Thymus (tissue), 11 donors: Measurements from ENCODE around the gene PRR13. TPM values are rescaled to one million over a fixed set of nuclear protein-coding genes. Genes with fewer than 3 reads are reported as not detected.
A peak's percentile ranks its signal among the peaks of the same experiment; 100 is the strongest.

Experiments
- DNase-seq, 9 donors: peaks; one replicate each; pipeline ENCODE4 v3.0.0-alpha.2; 2013; ENCODE audit warnings: low spot score in 9 of 9, low read depth in 6 of 9, missing footprints in 1 of 9
- H3K27ac ChIP-seq, 2 donors: one replicate each; pipeline ENCODE4 v1.5.1; 2013; ENCODE audit warnings: control low read depth in 1 of 2, low read depth in 1 of 2, low read length in 1 of 2, mild to moderate bottlenecking in 1 of 2, moderate library complexity in 1 of 2
- H3K27me3 ChIP-seq, 2 donors: one replicate each; pipeline ENCODE4 v1.5.1; 2013; ENCODE audit warnings: low read length in 1 of 2; ENCODE audit not compliant: control insufficient read depth in 2 of 2, insufficient read depth in 1 of 2
- H3K36me3 ChIP-seq, 2 donors: one replicate each; pipeline ENCODE4 v1.5.1; 2013; ENCODE audit warnings: low read length in 1 of 2, mild to moderate bottlenecking in 1 of 2, moderate library complexity in 1 of 2; ENCODE audit not compliant: control insufficient read depth in 2 of 2, insufficient read depth in 2 of 2
- H3K4me1 ChIP-seq, 2 donors: one replicate each; pipeline ENCODE4 v1.5.1; 2013; ENCODE audit warnings: low read length in 2 of 2; ENCODE audit not compliant: control insufficient read depth in 2 of 2, insufficient read depth in 2 of 2
- H3K4me3 ChIP-seq, 2 donors: one replicate each; pipeline ENCODE4 v1.5.1; 2013; ENCODE audit warnings: low read length in 2 of 2, control low read depth in 1 of 2, mild to moderate bottlenecking in 1 of 2
- H3K9me3 ChIP-seq, 2 donors: one replicate each; pipeline ENCODE4 v1.5.1; 2013; ENCODE audit warnings: low read length in 1 of 2, mild to moderate bottlenecking in 1 of 2; ENCODE audit not compliant: control insufficient read depth in 2 of 2, insufficient read depth in 1 of 2
- WGBS: extraction: QIAGEN DNeasy Blood & Tissue Kit; methylation state at CpG from one replicate; pipeline ENCODE4 v1.1.7; 2013; 5-methylcytosine and 5-hydroxymethylcytosine counted together
- polyA plus RNA-seq: library from polyadenylated mRNA; stranded (reverse); fragments of 200-250 nt; gene quantifications from one replicate; pipeline ENCODE4 v1.2.3, GENCODE V29; 2013
- total RNA-seq: library from RNA; stranded (reverse); fragments of 120-200 nt; gene quantifications from one replicate; pipeline ENCODE4 v1.2.4, GENCODE V29; 2013
- donor health status: healthy.

The PRR13 gene
- total and polyA plus RNA-seq, 2 donors = 65.8 to 222 TPM

GRCh38 chr12:53492830-53493609 lies 51.5 kb downstream of the PRR13 start:
- Histone ChIP-seq H3K27ac (peak overlapping the region; percentile 67 to 82), H3K36me3 (peaks cover under 1 to 1% of the 10 kb centered on the region in 2 donors), H3K4me3 (peak overlapping the region; percentile 65 to 67), H3K4me1 (peaks cover 14 to 31% of the 10 kb centered on the region in 2 donors), H3K27me3 (no peaks in the 10 kb centered on the region), H3K9me3 (no peaks in the 10 kb centered on the region)
- DNase-seq = peak; percentile 67 to 89 (median 80)
- WGBS = 1% methylated on average over 52 of the region's 52 CpGs

- Histone ChIP-seq H3K36me3 (no peaks in the 10 kb centered on the region), H3K4me1 (peaks cover 15 to 39% of the 10 kb centered on the region in 2 donors), H3K27me3 (no peaks in the 10 kb centered on the region), H3K27ac (peak overlapping the region; percentile 67 to 82), H3K4me3 (peak overlapping the region; percentile 65 to 67), H3K9me3 (no peaks in the 10 kb centered on the region)
- 46% methylated on average over 11 of the region's 11 CpGs for WGBS
- no peak for DNase-seq
Measured at GRCh38 chr12:53493610-53494391, 52.3 kb downstream of the PRR13 start.

Other genes starting within 250 kb of the PRR13 start
- gene ITGB7, start 234.5 kb upstream of the PRR13 start, total RNA-seq = 18.9 TPM
- gene ITGB7, start 234.5 kb upstream of the PRR13 start, polyA plus RNA-seq = 9.5 TPM
- gene RARG, start 209.5 kb upstream of the PRR13 start, total RNA-seq = 4.6 TPM
- gene RARG, start 209.5 kb upstream of the PRR13 start, polyA plus RNA-seq = 8.5 TPM
- 8.9 TPM for gene ESPL1, start 173.4 kb upstream of the PRR13 start, total RNA-seq
- 1.7 TPM for gene ESPL1, start 173.4 kb upstream of the PRR13 start, polyA plus RNA-seq
- gene PFDN5, start 146.2 kb upstream of the PRR13 start, total RNA-seq = 816 TPM
- gene PFDN5, start 146.2 kb upstream of the PRR13 start, polyA plus RNA-seq = 1,604 TPM
- gene MYG1, start 142.0 kb upstream of the PRR13 start, total RNA-seq = 53.0 TPM
- 57.9 TPM for gene MYG1, start 142.0 kb upstream of the PRR13 start, polyA plus RNA-seq
- gene AAAS, start 120.1 kb upstream of the PRR13 start, total RNA-seq = 52.7 TPM
- 53.3 TPM for gene AAAS, start 120.1 kb upstream of the PRR13 start, polyA plus RNA-seq
- not detected for gene SP7, start 105.4 kb upstream of the PRR13 start, total RNA-seq
- gene SP7, start 105.4 kb upstream of the PRR13 start, polyA plus RNA-seq = 0.02 TPM
- 37.4 TPM for gene SP1, start 61.6 kb upstream of the PRR13 start, total RNA-seq
- gene SP1, start 61.6 kb upstream of the PRR13 start, polyA plus RNA-seq = 17.6 TPM
- gene AMHR2, start 17.9 kb upstream of the PRR13 start, total RNA-seq = 0.05 TPM
- 0.14 TPM for gene AMHR2, start 17.9 kb upstream of the PRR13 start, polyA plus RNA-seq
- 263 TPM for gene PCBP2, start 10.4 kb downstream of the PRR13 start, total RNA-seq
- 606 TPM for gene PCBP2, start 10.4 kb downstream of the PRR13 start, polyA plus RNA-seq
- 8.3 TPM for gene MAP3K12, start 57.7 kb downstream of the PRR13 start, total RNA-seq
- 16.3 TPM for gene MAP3K12, start 57.7 kb downstream of the PRR13 start, polyA plus RNA-seq
- 38.8 TPM for gene TARBP2, start 59.5 kb downstream of the PRR13 start, total RNA-seq
- 41.2 TPM for gene TARBP2, start 59.5 kb downstream of the PRR13 start, polyA plus RNA-seq
- gene NPFF, start 65.8 kb downstream of the PRR13 start, total RNA-seq = 0.38 TPM
- 3.7 TPM for gene NPFF, start 65.8 kb downstream of the PRR13 start, polyA plus RNA-seq
- 6.0 TPM for gene ATF7, start 184.6 kb downstream of the PRR13 start, total RNA-seq
- 15.8 TPM for gene ATF7, start 184.6 kb downstream of the PRR13 start, polyA plus RNA-seq
- 272 TPM for gene ATP5MC2, start 234.3 kb downstream of the PRR13 start, total RNA-seq
- 335 TPM for gene ATP5MC2, start 234.3 kb downstream of the PRR13 start, polyA plus RNA-seq